ENCODE measurements around the gene ALDH7A1.

Gene ALDH7A1

DNA sequence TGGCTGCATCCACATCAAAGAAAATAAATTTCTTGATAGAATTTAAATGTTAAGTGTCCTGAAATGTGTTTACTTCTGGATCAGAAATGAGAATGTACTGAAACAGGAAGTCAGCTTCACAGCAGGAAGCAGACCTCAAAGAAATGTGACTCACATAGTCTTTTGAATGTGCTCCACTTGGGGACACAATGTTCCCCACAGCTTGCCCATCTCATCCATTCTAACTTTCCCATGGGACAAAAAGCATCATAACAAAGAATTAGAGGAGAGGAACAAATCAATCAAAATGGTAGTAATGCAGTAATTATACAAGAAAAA lies 86.1 kb downstream of the ALDH7A1 start:
- DNase-seq (ENCODE audit: low read depth): no peak

DNA sequence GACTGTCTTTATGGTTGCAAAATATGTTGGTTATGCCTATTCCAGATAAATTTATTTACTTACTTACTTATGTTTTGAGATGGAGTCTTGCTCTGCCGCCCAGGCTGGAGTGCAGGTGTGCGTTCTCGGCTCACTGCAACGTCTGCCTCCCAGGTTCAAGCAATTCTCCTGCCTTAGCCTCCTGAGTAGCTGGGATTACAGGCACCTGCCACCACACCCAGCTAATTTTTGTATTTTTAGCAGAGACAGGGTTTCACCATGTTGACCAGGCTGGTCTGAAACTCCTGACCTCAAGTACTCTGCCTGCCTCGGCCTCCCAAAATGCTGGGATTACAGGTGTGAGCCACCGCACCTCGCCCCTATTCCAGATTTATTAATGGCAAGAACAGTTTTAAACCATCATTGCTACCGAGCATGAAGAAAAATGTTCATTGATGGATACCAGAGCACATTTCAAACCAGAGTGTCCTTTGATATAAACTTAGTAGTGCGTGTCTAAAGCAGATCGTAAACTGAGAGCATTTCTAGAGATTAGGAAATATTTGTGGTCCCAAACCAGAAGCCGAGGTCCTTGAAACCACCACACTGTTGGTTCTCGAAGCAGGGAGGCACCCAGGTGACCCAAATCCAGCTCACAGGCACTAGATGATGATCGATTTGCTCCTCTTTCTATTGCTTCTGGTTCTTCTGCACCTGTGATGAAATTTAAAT lies 86.6 kb downstream of the ALDH7A1 start:
- no peak for DNase-seq (ENCODE audit: low read depth)

GRCh38 chr5:126506079-126506478 lies 88.9 kb downstream of the ALDH7A1 start:
- no peak for DNase-seq (ENCODE audit: low read depth)

GRCh38 chr5:126503602-126504104 lies 91.4 kb downstream of the ALDH7A1 start:
- DNase-seq (ENCODE audit: low read depth): no peak

DNA sequence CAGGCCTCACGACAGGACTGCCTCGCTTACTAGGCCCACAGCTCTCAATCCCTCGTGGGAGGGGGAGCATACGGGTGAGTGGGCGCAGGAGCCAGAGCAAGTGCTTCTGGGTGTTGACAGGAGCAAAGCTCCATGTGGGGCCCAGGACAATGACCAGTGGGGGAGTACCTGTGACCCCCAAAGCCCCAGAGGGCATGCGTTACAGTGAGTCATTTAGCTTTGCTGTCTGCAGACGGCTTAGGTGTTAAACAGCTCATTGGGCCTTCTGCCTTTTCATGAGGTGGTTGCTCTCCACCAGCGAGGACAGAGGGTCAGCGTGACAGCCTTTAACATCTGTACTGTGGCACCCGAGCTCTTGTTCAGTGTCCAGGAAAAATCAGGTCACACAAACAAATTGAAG lies 93.6 kb downstream of the ALDH7A1 start:
- no peak for DNase-seq (ENCODE audit: low read depth)

GRCh38 chr5:126499853-126500342 lies 95.1 kb downstream of the ALDH7A1 start:
- DNase-seq (ENCODE audit: low read depth): no peak

DNA sequence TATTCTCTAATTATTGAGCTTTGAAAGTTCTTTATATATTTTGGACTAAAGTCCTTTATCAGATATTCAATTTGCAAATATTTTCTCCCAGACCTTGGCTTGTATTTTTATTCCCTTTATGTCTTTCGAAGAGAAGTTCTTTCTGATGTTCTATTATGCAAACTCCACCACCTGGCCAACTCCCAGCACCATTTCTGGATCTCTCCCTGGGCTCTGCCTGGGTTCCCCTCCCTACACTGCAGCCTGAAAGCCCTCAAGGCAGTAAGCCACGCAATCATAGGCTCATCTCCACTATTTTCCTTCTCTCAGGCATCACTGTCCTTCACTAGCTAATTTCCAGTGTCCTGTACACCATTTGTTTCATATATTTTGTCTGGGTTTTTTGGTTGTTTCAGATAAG lies 95.7 kb downstream of the ALDH7A1 start:
- DNase-seq (ENCODE audit: low read depth): no peak

GRCh38 chr5:126497506-126497905 lies 97.5 kb downstream of the ALDH7A1 start:
- DNase-seq (ENCODE audit: low read depth): no peak

GRCh38 chr5:126494393-126494792 lies 100.6 kb downstream of the ALDH7A1 start:
- DNase-seq (ENCODE audit: low read depth): no peak

GRCh38 chr5:126492939-126493338 lies 102.1 kb downstream of the ALDH7A1 start:
- no peak for DNase-seq (ENCODE audit: low read depth)

- no peak for DNase-seq (ENCODE audit: low read depth)
Measured at GRCh38 chr5:126490167-126490940, 104.7 kb downstream of the ALDH7A1 start.

DNA sequence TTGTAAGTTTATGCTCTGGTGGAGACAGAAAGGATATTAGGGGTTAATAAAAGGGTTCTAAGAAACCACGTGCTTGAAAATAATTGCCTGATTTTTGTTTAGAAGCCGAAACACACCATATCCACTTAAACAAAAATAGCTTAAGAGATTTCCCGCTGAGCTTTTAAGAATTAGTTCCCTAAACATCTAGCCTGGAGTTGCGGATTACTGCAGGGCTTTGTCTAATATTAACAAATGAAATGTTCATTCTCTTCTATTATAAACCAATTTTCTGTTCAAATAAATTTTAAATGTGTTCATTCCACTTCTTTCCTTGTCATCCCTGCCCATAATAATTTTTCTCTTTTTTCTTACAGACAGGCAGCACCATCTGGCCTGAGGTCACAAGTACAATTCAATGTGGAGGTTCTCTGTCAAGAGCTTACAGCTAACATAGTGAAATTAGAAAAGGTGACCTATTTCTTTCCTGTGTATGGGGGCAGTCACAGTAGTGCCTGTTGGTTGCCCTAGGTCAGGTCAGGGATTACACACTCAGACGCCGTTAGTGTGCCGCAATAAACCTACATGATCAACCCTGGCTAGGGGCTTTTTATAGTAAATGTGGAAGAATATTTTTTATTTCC lies 106.5 kb downstream of the ALDH7A1 start:
- DNase-seq (ENCODE audit: low read depth): no peak

- DNase-seq (ENCODE audit: low read depth): no peak
Measured at GRCh38 chr5:126487596-126487995, 107.4 kb downstream of the ALDH7A1 start.

GRCh38 chr5:126486332-126486731 lies 108.7 kb downstream of the ALDH7A1 start:
- no peak for DNase-seq (ENCODE audit: low read depth)

DNA sequence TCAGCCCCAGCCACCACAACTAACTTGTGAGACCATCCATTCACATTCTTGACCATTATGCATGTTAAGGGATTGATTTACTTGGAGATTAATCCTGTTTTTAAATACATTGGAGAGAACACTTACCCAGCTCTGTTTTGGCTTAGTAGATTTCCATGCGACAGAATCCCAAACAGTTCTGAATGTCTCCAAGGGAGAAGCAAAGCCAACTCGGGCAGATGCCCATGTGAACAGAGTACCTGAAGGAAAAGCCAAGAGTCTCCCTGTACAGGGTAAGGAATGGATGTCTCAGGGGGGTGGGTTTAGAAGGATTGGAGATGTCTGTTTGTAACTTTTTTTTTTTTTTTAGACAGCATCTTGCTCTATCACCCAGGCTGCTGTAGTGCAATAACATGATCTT lies 110.8 kb downstream of the ALDH7A1 start:
- DNase-seq (ENCODE audit: low read depth): no peak

- no peak for DNase-seq (ENCODE audit: low read depth)
Measured at GRCh38 chr5:126483156-126483555, 111.9 kb downstream of the ALDH7A1 start.

DNA sequence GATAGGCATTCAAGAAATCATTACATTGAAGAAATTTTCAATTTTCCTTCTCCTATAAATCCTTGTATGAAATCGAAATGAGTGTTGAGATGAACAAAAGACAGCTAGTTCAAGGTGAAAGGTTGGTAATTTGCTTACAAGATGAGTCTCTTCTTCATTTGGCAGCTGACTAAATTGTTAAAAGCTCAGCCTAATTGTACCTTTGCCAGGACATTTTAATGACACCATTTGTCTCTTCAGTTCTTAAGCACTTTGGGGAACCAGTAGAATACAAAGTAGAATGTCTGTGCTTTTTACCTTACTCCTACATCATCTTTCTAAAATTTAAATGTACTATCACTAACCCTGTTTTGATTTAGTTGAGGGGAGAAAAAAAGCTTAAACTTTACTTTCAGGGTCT lies 112.4 kb downstream of the ALDH7A1 start:
- no peak for DNase-seq (ENCODE audit: low read depth)

DNA sequence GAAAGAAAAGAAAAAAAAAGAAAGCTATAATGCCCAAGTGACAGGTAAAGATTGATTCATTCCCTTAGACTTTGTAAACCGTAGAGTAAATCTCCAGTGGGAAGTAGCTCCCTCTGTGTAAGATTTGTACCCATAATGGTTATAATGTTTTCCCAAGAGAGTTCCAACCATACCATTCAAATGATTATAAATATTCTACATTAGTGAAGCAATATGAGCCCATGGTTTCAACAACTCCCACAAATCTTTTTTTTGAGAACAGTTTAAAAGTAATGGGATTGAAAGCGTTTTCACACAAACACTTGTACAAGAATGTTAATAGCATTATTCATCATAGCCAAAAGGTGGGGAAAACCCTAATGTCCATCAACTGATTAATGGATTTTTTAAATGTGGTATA lies 113.8 kb downstream of the ALDH7A1 start:
- DNase-seq (ENCODE audit: low read depth): no peak

Measured in activated gamma-delta T cell treated with anti-CD3 and anti-CD28 coated beads, Interleukin-2, amount 50 U/mL, for 16 hours (primary cell).